Activated T-cell treated with anti-CD3 and anti-CD28 coated beads, Interleukin-2, amount 50 U/mL, for 24 hours (primary cell): ENCODE measurements around the gene FAM204A.

Experiments used
- DNase-seq: peaks from one replicate; pipeline ENCODE4 v3.0.0-alpha.2; 2020
- H3K27ac Mint-ChIP-seq: 2 replicates; pipeline ENCODE4 v1.8.0; 2020; ENCODE audit warnings: mild to moderate bottlenecking, mixed read lengths
- H3K27me3 Mint-ChIP-seq: 2 replicates; pipeline ENCODE4 v1.8.0; 2020; ENCODE audit warnings: mixed read lengths
- H3K36me3 Mint-ChIP-seq: 2 replicates; pipeline ENCODE4 v1.8.0; 2020; ENCODE audit warnings: low read depth, mixed read lengths
- H3K4me1 Mint-ChIP-seq: 2 replicates; pipeline ENCODE4 v1.8.0; 2020; ENCODE audit warnings: low read depth, mixed read lengths
- H3K4me3 Mint-ChIP-seq: 2 replicates; pipeline ENCODE4 v1.8.0; 2020; ENCODE audit warnings: mild to moderate bottlenecking, moderate library complexity, mixed read lengths
- H3K9me3 Mint-ChIP-seq: 2 replicates; pipeline ENCODE4 v1.8.0; 2020; ENCODE audit warnings: mixed read lengths

FAM204A gene

DNA sequence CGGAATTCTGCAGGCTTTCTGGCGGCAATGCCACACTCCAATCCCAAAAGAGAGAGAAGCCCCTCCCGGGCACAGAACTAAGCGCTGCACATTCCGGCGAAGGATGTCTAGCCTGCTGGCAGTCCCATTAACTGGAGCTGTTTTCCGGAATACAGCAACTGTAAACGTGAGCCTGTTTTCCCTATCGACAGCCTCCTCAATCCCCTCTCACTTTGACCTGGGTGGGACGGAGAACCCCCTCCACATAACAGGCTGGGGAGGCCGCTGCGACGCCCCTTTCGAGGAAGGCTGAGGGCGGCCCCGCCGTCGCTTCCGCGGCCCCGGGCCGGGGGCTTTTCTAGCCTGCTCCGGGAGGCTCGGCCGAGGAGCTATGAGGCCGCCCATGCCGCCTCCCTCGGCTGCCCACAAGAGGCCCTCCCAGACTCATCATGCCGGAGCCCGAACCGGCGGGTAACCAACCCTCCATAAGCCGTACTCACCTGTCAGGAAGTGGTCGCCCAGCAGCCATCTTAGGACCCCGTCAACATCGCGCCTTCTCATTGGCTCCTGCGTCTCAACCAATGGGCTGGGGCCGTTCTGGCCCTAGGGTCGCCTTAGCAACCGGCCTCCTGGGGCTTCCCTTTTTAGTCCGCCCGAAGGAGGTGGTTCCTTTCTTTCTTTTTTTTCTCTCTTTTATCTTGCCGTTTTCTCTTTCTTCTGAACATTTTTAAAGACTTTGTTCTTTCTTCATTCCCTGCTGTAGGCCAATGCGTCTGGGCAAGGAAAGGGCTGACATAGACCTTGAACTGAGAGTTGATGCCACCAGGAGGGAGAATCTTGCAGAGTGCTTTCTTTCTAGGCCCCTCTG, at the start of gene FAM204A:
Gene FAM204A (minus strand): TSS at position 534 of the 847 bp plus-strand sequence. CDS start 5,909 bp downstream, outside the sequence.
- Mint-ChIP-seq H3K27ac (peak within 1 kb of the TSS; percentile 94), H3K36me3 (peaks cover 37% of the 10 kb centered on the region), H3K9me3 (no peaks in the 10 kb centered on the region), H3K4me1 (peaks cover 51% of the 10 kb centered on the region), H3K4me3 (peak within 1 kb of the TSS; percentile 89), H3K27me3 (no peaks in the 10 kb centered on the region)
- peak; percentile 97 for DNase-seq

DNA sequence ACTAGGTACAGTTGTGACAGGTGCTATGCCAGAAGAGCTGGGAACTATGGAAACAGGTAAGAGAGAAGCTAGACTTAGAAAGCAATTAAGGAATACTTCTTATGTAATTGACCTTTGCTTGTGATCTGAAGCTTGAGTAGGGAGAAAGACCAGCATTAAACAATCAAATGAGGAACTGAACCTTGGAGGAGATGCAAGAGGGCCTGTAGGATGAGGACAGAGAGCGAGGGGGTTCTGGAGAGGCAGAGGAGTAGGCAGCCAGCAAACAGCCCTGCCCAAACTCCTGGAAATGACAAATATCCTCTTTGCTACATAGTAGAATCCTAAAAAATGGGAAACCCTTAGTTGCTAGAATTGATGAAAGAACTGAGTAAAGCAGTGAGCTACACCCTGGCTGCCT, 41.6 kb upstream of the FAM204A start:
- no peak overlapping the region for H3K4me3 Mint-ChIP-seq
- no peak for DNase-seq
- no peaks in the 10 kb centered on the region for H3K36me3 Mint-ChIP-seq
- no peaks in the 10 kb centered on the region for H3K4me1 Mint-ChIP-seq
- H3K9me3 Mint-ChIP-seq, result no peaks in the 10 kb centered on the region
- no peak overlapping the region for H3K27ac Mint-ChIP-seq
- peaks cover 32% of the 10 kb centered on the region for H3K27me3 Mint-ChIP-seq

DNA sequence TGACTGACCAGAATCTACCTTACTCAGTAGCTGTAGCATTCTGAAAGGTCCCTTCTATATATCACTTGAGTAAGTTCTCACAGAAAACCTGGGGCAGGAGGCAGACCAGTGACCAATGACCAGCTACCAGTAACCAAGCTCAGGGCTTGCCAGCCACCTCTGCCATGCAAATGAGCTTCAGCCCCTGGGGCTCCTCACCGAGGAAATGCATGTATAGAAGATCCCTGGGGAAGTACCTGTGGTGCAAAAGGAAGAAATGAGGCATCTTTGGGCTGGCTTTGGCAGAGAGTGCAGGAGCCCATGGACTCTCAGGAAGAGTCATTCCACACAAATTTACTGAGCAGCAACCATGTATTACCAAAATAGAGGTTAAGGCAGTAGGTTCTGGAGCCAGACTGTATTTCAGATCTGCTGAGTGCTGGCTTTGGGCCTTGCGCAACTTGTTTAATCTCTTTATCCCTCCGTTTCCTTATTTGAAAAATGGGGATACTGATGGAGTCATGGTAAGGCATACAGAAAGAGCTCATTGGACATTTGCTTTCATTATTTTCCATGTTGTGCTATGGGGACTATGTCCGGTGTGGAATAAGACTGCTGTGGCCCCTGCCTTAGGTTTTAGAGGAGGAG, 41.1 kb upstream of the FAM204A start:
- Mint-ChIP-seq H3K4me3 (no peak overlapping the region), H3K36me3 (no peaks in the 10 kb centered on the region), H3K4me1 (no peaks in the 10 kb centered on the region), H3K9me3 (no peaks in the 10 kb centered on the region), H3K27me3 (peaks cover 38% of the 10 kb centered on the region), H3K27ac (no peak overlapping the region)
- DNase-seq, result no peak

DNA sequence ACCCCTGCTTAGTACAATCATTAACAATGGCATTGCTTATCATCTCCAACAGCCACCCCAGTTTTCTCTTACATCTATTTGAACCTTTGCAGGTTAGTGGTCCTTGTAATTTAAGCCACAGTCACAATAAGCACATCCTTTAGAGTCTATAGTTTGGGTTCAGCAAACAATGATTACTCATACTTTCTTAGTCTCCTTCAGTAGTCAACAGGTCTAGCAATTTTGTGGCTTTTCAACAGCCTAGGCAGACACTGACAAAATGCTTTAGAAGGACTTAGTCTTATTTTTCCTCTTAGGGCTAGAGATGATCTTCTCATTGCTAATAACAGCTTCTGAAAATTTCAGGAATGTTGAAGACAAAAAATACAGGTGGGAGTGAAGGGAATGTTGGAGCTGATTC, 32.3 kb upstream of the FAM204A start:
- H3K4me1 Mint-ChIP-seq, result no peaks in the 10 kb centered on the region
- no peaks in the 10 kb centered on the region for H3K9me3 Mint-ChIP-seq
- no peak for DNase-seq
- H3K27me3 Mint-ChIP-seq, result peaks cover 44% of the 10 kb centered on the region
- no peak overlapping the region for H3K27ac Mint-ChIP-seq
- H3K36me3 Mint-ChIP-seq, result no peaks in the 10 kb centered on the region
- H3K4me3 Mint-ChIP-seq, result no peak overlapping the region

DNA sequence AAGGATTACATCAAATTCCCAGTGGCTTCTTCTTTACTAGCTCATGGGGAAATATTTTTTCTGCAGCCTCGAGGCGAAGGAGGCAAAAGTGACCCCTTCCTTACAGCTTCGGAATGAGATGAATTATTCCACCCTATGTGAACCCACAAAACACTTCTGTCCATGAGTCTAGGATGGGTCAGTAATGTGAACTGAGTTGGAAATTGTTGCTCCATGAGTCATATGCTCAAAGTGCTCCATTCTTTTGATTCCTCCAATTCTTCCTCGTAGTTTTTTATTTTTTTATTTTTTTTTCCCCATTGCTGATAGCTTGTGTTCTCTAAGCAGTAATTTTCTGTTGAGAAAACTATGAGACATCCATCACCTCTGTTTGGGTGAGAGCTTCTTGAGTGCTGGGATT, 31.7 kb upstream of the FAM204A start:
- peaks cover 44% of the 10 kb centered on the region for H3K27me3 Mint-ChIP-seq
- no peaks in the 10 kb centered on the region for H3K36me3 Mint-ChIP-seq
- H3K4me3 Mint-ChIP-seq, result no peak overlapping the region
- H3K9me3 Mint-ChIP-seq, result no peaks in the 10 kb centered on the region
- DNase-seq, result no peak
- no peaks in the 10 kb centered on the region for H3K4me1 Mint-ChIP-seq
- H3K27ac Mint-ChIP-seq, result no peak overlapping the region

DNA sequence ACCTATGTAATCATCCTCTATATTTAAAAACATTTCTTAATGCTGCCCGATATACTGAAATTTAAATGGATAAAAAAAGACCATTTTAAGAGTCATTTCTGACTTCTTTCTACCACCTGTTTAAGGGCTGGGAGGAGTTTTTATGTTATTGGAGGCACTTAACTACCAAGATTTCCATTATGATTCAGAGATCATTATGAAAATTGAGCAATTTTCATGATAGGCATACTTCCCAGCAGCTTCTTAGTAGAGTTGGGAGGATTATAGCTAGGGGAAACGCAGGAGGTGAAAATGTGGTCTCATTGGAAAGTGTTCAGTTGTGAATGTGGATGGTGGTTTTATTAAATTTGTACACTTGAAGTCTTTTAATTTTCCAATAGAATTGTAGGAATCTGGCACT, 28.4 kb upstream of the FAM204A start:
- H3K27ac Mint-ChIP-seq, result no peak overlapping the region
- peaks cover 28% of the 10 kb centered on the region for H3K27me3 Mint-ChIP-seq
- no peaks in the 10 kb centered on the region for H3K4me1 Mint-ChIP-seq
- DNase-seq, result no peak
- no peaks in the 10 kb centered on the region for H3K9me3 Mint-ChIP-seq
- H3K36me3 Mint-ChIP-seq, result no peaks in the 10 kb centered on the region
- H3K4me3 Mint-ChIP-seq, result no peak overlapping the region

DNA sequence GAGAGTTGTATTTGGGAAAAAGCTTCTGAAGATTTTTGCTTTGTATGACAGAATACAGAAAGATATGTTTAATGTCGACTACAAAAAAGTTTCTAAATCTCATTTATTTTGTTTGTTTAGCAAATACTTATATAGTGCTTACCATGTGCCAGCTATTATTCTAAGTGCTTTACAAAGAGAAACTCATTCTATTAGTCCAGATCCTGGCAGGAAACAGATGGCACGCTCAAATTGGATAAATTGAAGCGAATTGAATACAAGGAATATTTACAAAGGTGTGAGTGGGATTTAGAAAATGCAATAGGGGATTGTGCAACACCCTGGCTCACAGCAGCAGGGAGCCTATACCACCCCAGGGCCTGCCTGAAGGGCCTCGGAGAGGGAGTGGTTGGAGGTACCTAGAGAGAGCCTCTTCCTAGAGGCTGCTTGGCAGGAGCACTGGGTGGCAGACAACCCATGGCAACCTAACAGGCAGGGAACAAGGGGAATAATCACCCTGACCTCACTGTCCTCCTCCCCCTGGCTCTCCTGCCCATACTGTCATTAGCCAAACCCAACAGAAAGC, 27.6 kb upstream of the FAM204A start:
- H3K27me3 Mint-ChIP-seq, result peaks cover 28% of the 10 kb centered on the region
- no peak overlapping the region for H3K27ac Mint-ChIP-seq
- DNase-seq, result no peak
- H3K36me3 Mint-ChIP-seq, result no peaks in the 10 kb centered on the region
- H3K9me3 Mint-ChIP-seq, result peaks cover 4% of the 10 kb centered on the region
- no peak overlapping the region for H3K4me3 Mint-ChIP-seq
- H3K4me1 Mint-ChIP-seq, result no peaks in the 10 kb centered on the region

DNA sequence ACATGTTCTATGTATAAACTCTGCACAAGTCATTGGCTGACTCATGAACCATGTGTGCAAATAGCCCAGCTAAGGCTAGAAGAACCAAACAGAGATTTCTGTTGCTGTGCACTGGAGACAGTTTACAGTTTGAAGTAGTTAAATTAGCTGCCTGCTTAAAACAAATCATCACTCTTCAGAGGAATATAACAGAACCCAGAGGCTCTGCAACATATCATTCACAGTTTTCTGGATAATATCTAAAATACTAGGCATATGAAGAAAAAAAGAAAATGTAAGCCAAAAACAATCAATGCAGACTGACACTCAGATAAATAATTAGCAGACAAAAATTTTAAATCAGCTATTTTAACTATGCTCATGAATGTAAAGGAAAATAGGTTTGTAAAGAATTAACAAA, 23.6 kb upstream of the FAM204A start:
- DNase-seq, result no peak
- Mint-ChIP-seq H3K27me3 (peaks cover 11% of the 10 kb centered on the region), H3K4me3 (no peak overlapping the region), H3K4me1 (no peaks in the 10 kb centered on the region), H3K27ac (no peak overlapping the region), H3K9me3 (peaks cover 4% of the 10 kb centered on the region), H3K36me3 (no peaks in the 10 kb centered on the region)

DNA sequence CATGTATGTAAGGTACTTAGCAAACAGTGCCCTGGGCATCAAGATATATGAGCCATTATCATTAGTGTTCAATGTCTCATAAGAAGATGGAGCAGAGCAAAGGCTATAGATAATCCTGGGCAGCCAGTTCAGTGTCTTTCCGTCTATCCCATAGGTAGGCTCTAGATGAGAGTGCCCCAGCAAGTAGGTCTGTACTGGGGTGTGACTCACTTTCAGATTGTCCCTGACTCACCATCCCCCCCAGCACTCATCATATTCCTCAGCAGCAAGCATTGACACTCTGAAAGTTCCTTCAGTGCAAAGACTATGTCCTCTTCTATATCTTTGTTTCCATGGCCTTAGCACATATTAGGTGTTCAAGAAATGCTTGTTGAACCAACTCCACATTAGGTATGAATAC, 20.0 kb upstream of the FAM204A start:
- H3K36me3 Mint-ChIP-seq, result no peaks in the 10 kb centered on the region
- H3K9me3 Mint-ChIP-seq, result peaks cover 4% of the 10 kb centered on the region
- no peaks in the 10 kb centered on the region for H3K4me1 Mint-ChIP-seq
- H3K27me3 Mint-ChIP-seq, result peaks cover 14% of the 10 kb centered on the region
- no peak for DNase-seq
- no peak overlapping the region for H3K27ac Mint-ChIP-seq
- H3K4me3 Mint-ChIP-seq, result no peak overlapping the region

DNA sequence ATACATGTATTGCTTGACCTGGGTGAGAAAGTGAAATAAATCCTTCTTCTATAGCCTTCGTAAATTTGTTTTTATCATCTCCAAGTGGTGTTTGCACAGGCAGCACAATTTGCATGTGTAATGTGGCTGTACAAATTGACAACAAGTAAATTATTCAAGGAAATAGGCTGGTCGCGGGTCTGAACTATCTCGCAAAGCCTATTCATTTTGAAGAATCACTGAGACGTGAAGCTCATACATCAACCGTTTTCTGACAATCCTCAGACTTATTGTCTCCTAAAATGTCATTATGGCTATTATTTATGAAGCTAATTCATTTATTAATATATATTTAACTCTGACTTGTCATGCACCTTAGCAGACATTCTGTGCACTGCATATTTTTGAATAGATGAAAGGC, 16.2 kb upstream of the FAM204A start:
- Mint-ChIP-seq H3K36me3 (no peaks in the 10 kb centered on the region), H3K9me3 (no peaks in the 10 kb centered on the region), H3K27ac (no peak overlapping the region), H3K27me3 (peaks cover 36% of the 10 kb centered on the region), H3K4me3 (no peak overlapping the region), H3K4me1 (no peaks in the 10 kb centered on the region)
- DNase-seq, result no peak

DNA sequence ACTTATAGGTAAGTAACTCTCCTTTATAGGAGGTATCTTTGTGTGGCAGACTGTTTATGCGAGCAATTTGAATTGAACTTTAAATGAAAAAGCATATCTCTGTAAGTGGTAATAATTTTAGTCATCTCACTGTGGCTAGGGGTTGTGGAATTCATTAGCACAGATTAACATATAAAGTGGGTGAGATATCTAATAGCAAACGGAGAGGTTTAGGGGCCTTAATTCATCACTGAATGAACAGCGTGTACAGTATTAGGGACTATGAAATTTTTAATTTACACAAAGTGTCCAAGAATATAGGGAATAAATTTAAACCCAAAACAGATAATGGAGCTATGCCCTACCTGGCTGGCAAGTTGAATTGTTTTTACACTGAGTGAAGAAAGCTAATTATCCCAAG, 15.7 kb upstream of the FAM204A start:
- no peak for DNase-seq
- Mint-ChIP-seq H3K4me1 (no peaks in the 10 kb centered on the region), H3K9me3 (no peaks in the 10 kb centered on the region), H3K27me3 (peaks cover 39% of the 10 kb centered on the region), H3K4me3 (no peak overlapping the region), H3K36me3 (no peaks in the 10 kb centered on the region), H3K27ac (no peak overlapping the region)

DNA sequence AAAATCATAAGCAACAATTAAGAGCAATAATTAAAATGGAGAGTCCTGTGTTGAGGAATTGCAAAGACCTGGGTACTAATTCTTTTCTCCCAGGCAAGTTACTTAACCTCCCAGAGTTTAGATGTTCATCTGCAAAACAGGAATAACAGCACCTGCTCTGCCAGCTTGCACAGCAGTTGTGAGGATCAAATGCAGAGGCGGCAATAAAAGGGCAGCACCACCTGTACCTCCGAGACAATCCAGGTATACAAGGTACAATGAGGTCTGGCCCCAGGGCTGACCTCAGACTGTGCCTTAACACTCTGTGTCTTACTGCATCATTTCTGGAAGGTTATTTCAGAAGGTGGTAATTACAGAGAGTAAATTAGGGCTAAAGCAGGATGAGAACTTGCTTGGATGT, 14.5 kb upstream of the FAM204A start:
- H3K4me1 Mint-ChIP-seq, result no peaks in the 10 kb centered on the region
- H3K9me3 Mint-ChIP-seq, result no peaks in the 10 kb centered on the region
- H3K27me3 Mint-ChIP-seq, result peaks cover 44% of the 10 kb centered on the region
- H3K36me3 Mint-ChIP-seq, result no peaks in the 10 kb centered on the region
- H3K27ac Mint-ChIP-seq, result no peak overlapping the region
- H3K4me3 Mint-ChIP-seq, result no peak overlapping the region
- no peak for DNase-seq

DNA sequence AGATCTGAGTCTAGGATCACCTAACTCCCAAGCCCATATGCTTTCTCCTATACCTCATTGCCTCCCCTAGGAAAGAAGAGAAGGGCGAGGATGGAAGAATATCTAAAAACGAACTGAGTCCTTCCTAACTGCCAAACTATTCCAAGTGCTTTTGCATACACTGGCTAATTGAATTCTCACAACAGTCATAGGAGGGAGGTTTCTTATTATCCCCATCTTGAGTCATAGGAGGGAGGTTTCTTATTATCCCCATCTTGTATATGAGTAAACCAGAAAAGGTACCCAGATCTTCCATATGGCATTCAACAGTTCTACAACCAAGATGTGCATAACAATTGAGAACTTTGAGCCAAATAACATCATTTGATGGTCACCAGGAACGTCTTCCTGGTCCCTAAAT, 13.1 kb upstream of the FAM204A start:
- Mint-ChIP-seq H3K4me3 (no peak overlapping the region), H3K4me1 (no peaks in the 10 kb centered on the region), H3K27me3 (peaks cover 48% of the 10 kb centered on the region), H3K36me3 (no peaks in the 10 kb centered on the region), H3K27ac (no peak overlapping the region), H3K9me3 (peaks cover 3% of the 10 kb centered on the region)
- DNase-seq, result no peak

DNA sequence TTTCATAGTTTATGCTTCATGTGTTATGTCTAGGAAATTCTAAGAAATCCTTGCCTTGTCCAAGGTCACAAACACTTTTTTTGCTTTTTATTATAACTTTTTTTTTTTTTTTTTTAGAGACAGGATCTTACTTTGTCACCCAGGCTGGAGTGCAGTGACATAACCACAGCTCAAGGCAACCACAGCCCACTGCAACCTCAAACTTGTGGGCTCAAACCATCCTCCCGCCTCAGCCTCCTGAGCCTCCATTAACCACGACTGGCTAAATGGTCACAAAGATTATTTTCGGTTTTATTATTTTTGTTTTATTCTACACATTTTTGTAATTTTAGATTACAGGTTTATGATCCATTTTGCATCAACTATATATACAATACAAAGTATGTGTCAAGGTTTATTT, 7.1 kb upstream of the FAM204A start:
- no peak for DNase-seq
- H3K27ac Mint-ChIP-seq, result no peak overlapping the region
- H3K27me3 Mint-ChIP-seq, result peaks cover 23% of the 10 kb centered on the region
- H3K4me1 Mint-ChIP-seq, result no peaks in the 10 kb centered on the region
- H3K36me3 Mint-ChIP-seq, result no peaks in the 10 kb centered on the region
- no peak overlapping the region for H3K4me3 Mint-ChIP-seq
- peaks cover 3% of the 10 kb centered on the region for H3K9me3 Mint-ChIP-seq

DNA sequence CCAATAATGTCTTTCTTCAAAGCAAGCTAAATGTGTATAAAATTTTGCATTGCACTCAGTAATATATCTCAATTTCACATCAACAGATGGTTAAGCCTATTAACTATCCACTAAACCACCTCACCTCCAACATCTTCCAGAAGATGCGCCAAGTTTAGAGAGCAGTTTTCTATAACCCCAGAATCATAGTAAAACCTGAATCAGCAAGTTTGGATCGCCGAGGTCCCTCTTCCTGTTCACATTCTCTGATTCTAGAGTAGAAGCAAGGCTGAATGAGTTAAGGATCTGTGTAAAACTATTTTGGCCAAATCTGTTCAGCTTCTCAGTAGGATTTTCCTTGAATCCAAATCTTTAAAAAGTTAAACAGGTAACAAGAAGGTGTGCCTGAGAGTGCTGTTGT, 1.4 kb upstream of the FAM204A start:
- Mint-ChIP-seq H3K27ac (peak overlapping the region; percentile 52), H3K9me3 (no peaks in the 10 kb centered on the region), H3K36me3 (peaks cover 22% of the 10 kb centered on the region), H3K27me3 (no peaks in the 10 kb centered on the region), H3K4me1 (peaks cover 40% of the 10 kb centered on the region), H3K4me3 (peak overlapping the region; percentile 89)
- DNase-seq, result no peak
